GM18526 (cell line): Measurements from ENCODE around the gene HTT-AS.

ENCODE experiments used
- POLR2A ChIP-seq: IDR thresholded peaks from 3 replicates; pipeline ENCODE4 v1.6.1; 2011; ENCODE audit not compliant: insufficient read length; ENCODE audit errors: extremely low read depth

HTT-AS gene

GRCh38 chr4:3070709-3071500, 3.4 kb downstream of the HTT-AS start:
- no peak for TF ChIP-seq POLR2A

GRCh38 chr4:3069661-3070199, 4.6 kb downstream of the HTT-AS start:
- TF ChIP-seq POLR2A = no peak

GRCh38 chr4:3067473-3068001, 6.8 kb downstream of the HTT-AS start:
- no peak for TF ChIP-seq POLR2A

- no peak for TF ChIP-seq POLR2A
These were observed 7.4 kb downstream of the HTT-AS start for GRCh38 chr4:3066836-3067400.

GRCh38 chr4:3065551-3065950, 8.8 kb downstream of the HTT-AS start:
- no peak for TF ChIP-seq POLR2A

- no peak for TF ChIP-seq POLR2A
These were observed 11.9 kb downstream of the HTT-AS start for GRCh38 chr4:3062471-3062870.

GRCh38 chr4:3060946-3061345, 13.4 kb downstream of the HTT-AS start:
- no peak for TF ChIP-seq POLR2A

GRCh38 chr4:3059943-3060342, 14.4 kb downstream of the HTT-AS start:
- TF ChIP-seq POLR2A = no peak

GRCh38 chr4:3054169-3054759, 20.1 kb downstream of the HTT-AS start:
- no peak for TF ChIP-seq POLR2A

- TF ChIP-seq POLR2A = no peak
These were observed 26.7 kb downstream of the HTT-AS start for GRCh38 chr4:3047464-3048286.

GRCh38 chr4:3046623-3047022, 27.7 kb downstream of the HTT-AS start:
- TF ChIP-seq POLR2A = no peak

- no peak for TF ChIP-seq POLR2A
These were observed 28.2 kb downstream of the HTT-AS start for GRCh38 chr4:3046162-3046561.

- TF ChIP-seq POLR2A = no peak
These were observed 29.2 kb downstream of the HTT-AS start for GRCh38 chr4:3044870-3045819.
